Natural killer cell (primary cell): ENCODE data around the gene TGM2. TPM values are rescaled to one million over a fixed set of nuclear protein-coding genes. Genes with fewer than 3 reads are reported as not detected.

Source experiments
- ATAC-seq, 3 donors: fragments of 150-1000 bp in 2 of 3; fragments of 200-7000 bp in 1 of 3; cut with Tn5 transposase; 1 replicate in 1 of 3; 2 replicates in 2 of 3; pipeline ENCODE4 v1.10.0; 2021; ENCODE audit warnings: mild to moderate bottlenecking in 2 of 3, moderate library complexity in 2 of 3
- DNase-seq, 2 donors: peaks; one replicate each; pipeline versions ENCODE4 v3.0.0 to v3.0.0-alpha.2; 2013 to 2021; ENCODE audit warnings: mixed read lengths in 1 of 2
- H3K27ac ChIP-seq: one replicate; pipeline ENCODE4 v1.5.1; 2013; ENCODE audit warnings: mild to moderate bottlenecking, low read length
- H3K27me3 ChIP-seq: one replicate; pipeline ENCODE4 v1.6.1; 2013; ENCODE audit warnings: low read length; ENCODE audit not compliant: control insufficient read depth, insufficient read depth
- H3K36me3 ChIP-seq: one replicate; pipeline ENCODE4 v1.6.1; 2013; ENCODE audit warnings: low read length; ENCODE audit not compliant: control insufficient read depth, insufficient read depth
- H3K4me1 ChIP-seq: one replicate; pipeline ENCODE4 v1.6.1; 2013; ENCODE audit warnings: low read length; ENCODE audit not compliant: control insufficient read depth, insufficient read depth
- H3K4me3 ChIP-seq: one replicate; pipeline ENCODE4 v1.5.1; 2013; ENCODE audit warnings: low read length
- H3K9me3 ChIP-seq: one replicate; pipeline ENCODE4 v1.6.1; 2013; ENCODE audit warnings: low read length; ENCODE audit not compliant: control insufficient read depth, insufficient read depth
- H3K27ac Mint-ChIP-seq, 2 donors: one replicate each; pipeline ENCODE4 v1.8.0; 2022; ENCODE audit warnings: mild to moderate bottlenecking in 2 of 2, mixed read lengths in 2 of 2, moderate library complexity in 1 of 2
- H3K27me3 Mint-ChIP-seq, 2 donors: one replicate each; pipeline ENCODE4 v1.8.0; 2022; ENCODE audit warnings: low read depth in 2 of 2, mixed read lengths in 2 of 2
- H3K36me3 Mint-ChIP-seq: one replicate; pipeline ENCODE4 v1.8.0; 2022; ENCODE audit warnings: mixed read lengths
- H3K4me1 Mint-ChIP-seq, 2 donors: one replicate each; pipeline ENCODE4 v1.8.0; 2022; ENCODE audit warnings: mixed read lengths in 2 of 2
- H3K4me3 Mint-ChIP-seq: one replicate; pipeline ENCODE4 v1.8.0; 2022; ENCODE audit warnings: mild to moderate bottlenecking, moderate library complexity, mixed read lengths
- H3K9me3 Mint-ChIP-seq, 2 donors: one replicate each; pipeline ENCODE4 v1.8.0; 2022; ENCODE audit warnings: mixed read lengths in 2 of 2
- WGBS: methylation state at CpG from one replicate; pipeline ENCODE4 v1.1.7; 2013; ENCODE audit warnings: missing lambda C conversion rate; ENCODE audit not compliant: insufficient coverage; 5-methylcytosine and 5-hydroxymethylcytosine counted together
- intact Hi-C: fragments of 100-400 bp; cut with micrococcal nuclease; formaldehyde crosslinking; loops from one replicate; pipeline ENCODE4 v1.14.2; 2022
- total RNA-seq, 4 donors: library from RNA; stranded (reverse); fragments of 120-200 nt in 1 of 4; gene quantifications; one replicate each; pipeline versions ENCODE4 v1.2.3 to v1.2.4, GENCODE V29; 2013 to 2022
- TF ChIP-seq, protein P1 (sequence below): fragments of 200-600 bp; IDR thresholded peaks from one replicate; pipeline ENCODE4 v1.8.0; 2022; ENCODE audit warnings: antibody characterized with exemption

Gene TGM2
- total RNA-seq, 3 donors from 2014 or later (not counting 1 experiment from before 2014, with no cell fraction given) = 0.33 TPM; not detected in 1

DNA sequence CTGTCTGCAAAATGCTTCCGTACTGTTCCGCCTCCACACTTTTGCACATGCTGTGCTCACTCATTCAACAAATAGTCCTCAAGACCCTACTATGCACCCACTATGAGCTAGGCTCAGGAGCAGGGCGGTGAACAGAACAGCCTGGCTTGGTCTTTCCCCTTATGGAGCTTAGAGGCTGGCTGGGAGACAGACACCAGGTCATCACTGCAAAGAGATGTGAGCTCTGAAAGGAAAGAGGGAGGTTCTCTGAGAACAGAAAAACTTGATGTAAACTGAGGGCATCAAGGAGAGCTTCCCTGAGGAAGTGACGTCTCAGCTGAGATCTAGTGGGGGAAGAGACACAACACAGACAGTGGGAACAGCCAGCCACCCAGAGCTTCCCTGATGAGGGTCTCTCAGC is 31.0 kb upstream of the TGM2 start:
- 90% methylated on average over 4 of the region's 4 CpGs for WGBS
- no peak overlapping the region for H3K27ac Mint-ChIP-seq
- DNase-seq (no peak), ATAC-seq (no peak)
- TF ChIP-seq, protein P1, sequence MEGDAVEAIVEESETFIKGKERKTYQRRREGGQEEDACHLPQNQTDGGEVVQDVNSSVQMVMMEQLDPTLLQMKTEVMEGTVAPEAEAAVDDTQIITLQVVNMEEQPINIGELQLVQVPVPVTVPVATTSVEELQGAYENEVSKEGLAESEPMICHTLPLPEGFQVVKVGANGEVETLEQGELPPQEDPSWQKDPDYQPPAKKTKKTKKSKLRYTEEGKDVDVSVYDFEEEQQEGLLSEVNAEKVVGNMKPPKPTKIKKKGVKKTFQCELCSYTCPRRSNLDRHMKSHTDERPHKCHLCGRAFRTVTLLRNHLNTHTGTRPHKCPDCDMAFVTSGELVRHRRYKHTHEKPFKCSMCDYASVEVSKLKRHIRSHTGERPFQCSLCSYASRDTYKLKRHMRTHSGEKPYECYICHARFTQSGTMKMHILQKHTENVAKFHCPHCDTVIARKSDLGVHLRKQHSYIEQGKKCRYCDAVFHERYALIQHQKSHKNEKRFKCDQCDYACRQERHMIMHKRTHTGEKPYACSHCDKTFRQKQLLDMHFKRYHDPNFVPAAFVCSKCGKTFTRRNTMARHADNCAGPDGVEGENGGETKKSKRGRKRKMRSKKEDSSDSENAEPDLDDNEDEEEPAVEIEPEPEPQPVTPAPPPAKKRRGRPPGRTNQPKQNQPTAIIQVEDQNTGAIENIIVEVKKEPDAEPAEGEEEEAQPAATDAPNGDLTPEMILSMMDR = no peak
- Histone ChIP-seq H3K9me3 (no peaks in the 10 kb centered on the region), H3K36me3 (no peaks in the 10 kb centered on the region), H3K27me3 (no peaks in the 10 kb centered on the region), H3K4me1 (peaks cover 6% of the 10 kb centered on the region), H3K4me3 (no peak overlapping the region), H3K27ac (no peak overlapping the region)
- H3K4me1 Mint-ChIP-seq = no peaks in the 10 kb centered on the region
- H3K27me3 Mint-ChIP-seq = peaks cover 11 to 16% of the 10 kb centered on the region in 2 donors
- peaks cover 0 to 5% of the 10 kb centered on the region in 2 donors for H3K9me3 Mint-ChIP-seq
- intact Hi-C loops = no loop called here
- no peaks in the 10 kb centered on the region for H3K36me3 Mint-ChIP-seq
- no peak overlapping the region for H3K4me3 Mint-ChIP-seq

DNA sequence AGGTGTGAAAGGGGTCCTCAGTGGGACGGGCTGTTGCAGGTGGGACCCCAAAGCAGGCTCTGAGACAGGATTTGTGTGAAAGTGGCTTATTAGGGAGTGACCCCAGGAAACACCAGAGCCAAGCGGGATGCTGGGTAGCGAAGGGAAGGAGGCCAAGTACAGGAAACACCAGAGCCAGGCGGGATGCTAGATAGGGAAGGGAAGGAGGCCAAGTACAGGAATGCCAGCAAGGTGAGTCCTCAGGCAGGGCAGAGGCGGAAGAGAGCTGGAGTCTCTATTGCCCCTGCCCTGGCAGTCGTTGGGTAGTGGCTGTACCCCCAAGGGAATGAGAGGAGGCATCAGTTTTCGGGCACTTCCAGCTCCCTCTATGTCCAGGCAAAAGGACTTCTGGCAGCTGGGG is 30.5 kb upstream of the TGM2 start:
- Histone ChIP-seq H3K27me3 (no peaks in the 10 kb centered on the region), H3K27ac (no peak overlapping the region), H3K4me1 (peaks cover 6% of the 10 kb centered on the region), H3K9me3 (no peaks in the 10 kb centered on the region), H3K36me3 (no peaks in the 10 kb centered on the region), H3K4me3 (no peak overlapping the region)
- no peaks in the 10 kb centered on the region for H3K4me1 Mint-ChIP-seq
- intact Hi-C loops = no loop called here
- no peak overlapping the region for H3K4me3 Mint-ChIP-seq
- no peak for DNase-seq
- H3K36me3 Mint-ChIP-seq = no peaks in the 10 kb centered on the region
- TF ChIP-seq, protein P1 = no peak
- H3K9me3 Mint-ChIP-seq = peaks cover 0 to 5% of the 10 kb centered on the region in 2 donors
- ATAC-seq = no peak
- 80% methylated on average over 7 of the region's 7 CpGs for WGBS
- peaks cover 11 to 16% of the 10 kb centered on the region in 2 donors for H3K27me3 Mint-ChIP-seq
- H3K27ac Mint-ChIP-seq = no peak overlapping the region

DNA sequence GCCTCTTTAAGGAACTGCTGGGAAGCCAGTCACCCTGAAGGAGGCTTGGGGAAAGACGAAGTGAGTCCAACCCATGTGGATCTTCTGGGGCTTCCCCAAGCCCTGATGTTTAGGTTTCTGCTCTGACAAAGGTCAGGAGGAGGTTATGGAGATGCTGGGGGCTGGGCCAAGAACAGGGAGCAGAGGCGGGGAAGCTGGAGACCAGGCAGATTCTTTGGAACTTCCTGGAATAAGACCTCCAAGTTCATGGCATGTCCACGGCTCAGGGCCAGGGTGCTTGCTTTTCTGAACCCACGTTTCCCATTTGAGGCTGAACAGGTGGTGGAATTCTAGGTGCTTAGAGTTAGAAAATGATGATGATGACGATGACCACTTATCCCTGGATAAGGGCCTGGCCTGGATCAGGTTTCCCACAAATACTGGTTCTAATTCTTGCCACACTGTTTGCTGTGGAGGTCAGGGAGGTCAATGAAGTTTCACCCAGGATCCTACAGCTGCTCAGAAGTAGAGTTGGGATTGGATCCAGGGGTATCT is 30.0 kb upstream of the TGM2 start:
- intact Hi-C loops = no loop called here
- Histone ChIP-seq H3K4me3 (no peak overlapping the region), H3K4me1 (peaks cover 6% of the 10 kb centered on the region), H3K27ac (no peak overlapping the region), H3K36me3 (no peaks in the 10 kb centered on the region), H3K27me3 (no peaks in the 10 kb centered on the region), H3K9me3 (no peaks in the 10 kb centered on the region)
- no peak for ATAC-seq
- 91% methylated on average over 5 of the region's 5 CpGs for WGBS
- H3K9me3 Mint-ChIP-seq = peaks cover 0 to 5% of the 10 kb centered on the region in 2 donors
- no peaks in the 10 kb centered on the region for H3K36me3 Mint-ChIP-seq
- peaks cover 11 to 16% of the 10 kb centered on the region in 2 donors for H3K27me3 Mint-ChIP-seq
- no peaks in the 10 kb centered on the region for H3K4me1 Mint-ChIP-seq
- no peak for DNase-seq
- TF ChIP-seq, protein P1 = no peak
- H3K27ac Mint-ChIP-seq = no peak overlapping the region
- no peak overlapping the region for H3K4me3 Mint-ChIP-seq

DNA sequence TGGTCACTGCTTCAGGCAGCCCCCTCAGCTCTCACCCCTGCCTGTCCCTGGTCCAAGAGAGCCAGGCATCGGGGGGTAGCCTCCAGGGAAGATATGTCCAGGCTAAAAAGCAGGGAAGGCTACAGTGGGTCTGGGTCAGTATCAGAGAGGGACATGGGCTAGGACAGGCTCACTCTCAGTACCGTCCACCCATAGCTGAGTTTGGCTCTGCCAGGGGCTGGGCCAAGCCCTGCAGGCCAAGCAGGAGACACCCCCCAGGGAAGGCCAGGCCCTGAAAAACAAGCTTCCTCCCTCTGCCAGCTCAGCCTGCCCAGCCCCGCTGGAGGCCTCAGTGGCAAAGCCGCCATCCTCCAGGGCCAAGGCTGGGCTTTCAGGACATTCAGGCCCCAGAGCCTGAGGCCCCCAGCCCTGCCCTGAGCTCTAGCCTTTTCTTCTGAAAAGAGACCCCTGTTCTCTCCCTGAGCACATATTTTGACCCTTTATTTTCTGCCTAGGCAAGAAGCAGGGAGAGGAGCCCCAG is 28.6 kb upstream of the TGM2 start:
- no peaks in the 10 kb centered on the region for H3K36me3 Mint-ChIP-seq
- H3K4me3 ChIP-seq = no peak overlapping the region
- peaks cover 6% of the 10 kb centered on the region for H3K4me1 ChIP-seq
- H3K27me3 ChIP-seq = peaks cover 4% of the 10 kb centered on the region
- H3K4me1 Mint-ChIP-seq = no peaks in the 10 kb centered on the region
- H3K27ac Mint-ChIP-seq = no peak overlapping the region
- H3K36me3 ChIP-seq = no peaks in the 10 kb centered on the region
- ATAC-seq (no peak), DNase-seq (no peak)
- H3K9me3 Mint-ChIP-seq = peaks cover 0 to 5% of the 10 kb centered on the region in 2 donors
- no peak overlapping the region for H3K4me3 Mint-ChIP-seq
- WGBS = 97% methylated on average over 4 of the region's 4 CpGs
- H3K9me3 ChIP-seq = no peaks in the 10 kb centered on the region
- no peak overlapping the region for H3K27ac ChIP-seq
- TF ChIP-seq, protein P1 = no peak
- H3K27me3 Mint-ChIP-seq = peaks cover 20 to 24% of the 10 kb centered on the region in 2 donors
- intact Hi-C loops = no loop called here
